Activated CD4-positive, alpha-beta T cell treated with anti-CD3 and anti-CD28 coated beads, Interleukin-2, amount 10 ng/mL, durations not matched to agents 7 days and 5 days (primary cell): ENCODE data around the gene COX19. TPM values are rescaled to one million over a fixed set of nuclear protein-coding genes. Genes with fewer than 3 reads are reported as not detected.

ENCODE experiments used
- CTCF ChIA-PET: fragments of 350-600 bp; sonication (Branson Sonifier 250); formaldehyde crosslinking; loops from one replicate; lab custom pipeline; 2021; ENCODE audit warnings: antibody characterized with exemption; lab: Charles Lee
- POLR2A ChIA-PET: fragments of 350-600 bp; sonication (Branson Sonifier 250); formaldehyde crosslinking; loops from one replicate; lab custom pipeline; 2021; ENCODE audit warnings: antibody characterized with exemption; lab: Charles Lee
- DNase-seq: peaks from one replicate; pipeline ENCODE4 v3.0.0-alpha.2; 2020
- H3K27ac Mint-ChIP-seq: one replicate; pipeline ENCODE4 v1.8.0; 2021; ENCODE audit warnings: mild to moderate bottlenecking, moderate library complexity, mixed read lengths
- H3K27me3 Mint-ChIP-seq: one replicate; pipeline ENCODE4 v1.8.0; 2021; ENCODE audit warnings: mixed read lengths
- H3K36me3 Mint-ChIP-seq: one replicate; pipeline ENCODE4 v1.8.0; 2021; ENCODE audit warnings: low read depth, mixed read lengths
- H3K4me1 Mint-ChIP-seq: one replicate; pipeline ENCODE4 v1.8.0; 2021; ENCODE audit warnings: mixed read lengths
- H3K4me3 Mint-ChIP-seq: one replicate; pipeline ENCODE4 v1.8.0; 2021; ENCODE audit warnings: mild to moderate bottlenecking, moderate library complexity, mixed read lengths
- H3K9me3 Mint-ChIP-seq: one replicate; pipeline ENCODE4 v1.8.0; 2021; ENCODE audit warnings: mixed read lengths
- total RNA-seq, 2 experiments: library from RNA; stranded (reverse); gene quantifications; one replicate each; pipeline ENCODE4 v1.2.3, GENCODE V29; 2021

COX19 gene
- total RNA-seq, 2 experiments from 2014 or later: 18.2 to 20.1 TPM

DNA sequence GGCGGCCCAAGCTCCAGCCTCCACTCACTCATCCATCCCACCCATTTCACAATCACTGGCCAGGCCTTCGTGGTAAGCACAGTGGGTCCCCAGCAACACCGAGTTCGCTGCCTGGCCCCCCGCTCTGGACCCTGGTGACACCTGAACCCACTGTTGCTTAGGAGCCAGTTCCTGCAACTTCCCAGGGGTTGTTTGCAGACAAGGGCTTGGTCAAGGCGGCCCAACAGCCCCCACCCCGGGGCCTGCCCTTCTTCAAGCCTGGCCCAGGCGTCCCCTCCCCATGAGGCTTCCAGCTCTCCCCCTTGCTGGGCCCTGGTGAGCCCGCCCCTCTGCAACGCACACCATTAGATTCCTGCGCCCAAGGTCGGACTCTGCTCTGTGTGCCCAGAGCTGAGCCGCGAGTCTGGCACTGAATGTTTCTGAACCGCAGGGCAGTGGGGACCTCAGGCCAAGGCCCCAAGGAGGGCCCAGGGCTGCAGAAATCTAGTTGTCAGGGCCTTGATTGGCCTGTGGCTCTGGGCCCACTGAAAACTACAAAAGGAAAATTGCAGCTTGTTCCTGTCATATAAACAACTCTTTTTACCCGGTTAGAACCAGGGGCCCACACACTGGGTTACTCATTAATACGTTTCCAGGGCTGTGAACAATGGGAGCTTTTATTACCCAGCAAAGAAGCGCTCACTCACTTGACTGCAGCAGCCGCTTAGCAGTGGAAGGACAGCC, 2.1 kb upstream of the COX19 start:
- DNase-seq: no peak
- CTCF ChIA-PET: interaction anchor here (0.6 to 6.4 kb wide), 4 partner anchors 10 to 89 kb away, joined by 3 to 61 read pairs (median 6); no protein-coding TSS in a partner anchor
- POLR2A ChIA-PET: no interaction called here
- Mint-ChIP-seq H3K4me1 (peaks cover 15% of the 10 kb centered on the region), H3K27ac (no peak overlapping the region), H3K36me3 (peaks cover 8% of the 10 kb centered on the region), H3K9me3 (no peaks in the 10 kb centered on the region), H3K27me3 (no peaks in the 10 kb centered on the region), H3K4me3 (no peak overlapping the region)

DNA sequence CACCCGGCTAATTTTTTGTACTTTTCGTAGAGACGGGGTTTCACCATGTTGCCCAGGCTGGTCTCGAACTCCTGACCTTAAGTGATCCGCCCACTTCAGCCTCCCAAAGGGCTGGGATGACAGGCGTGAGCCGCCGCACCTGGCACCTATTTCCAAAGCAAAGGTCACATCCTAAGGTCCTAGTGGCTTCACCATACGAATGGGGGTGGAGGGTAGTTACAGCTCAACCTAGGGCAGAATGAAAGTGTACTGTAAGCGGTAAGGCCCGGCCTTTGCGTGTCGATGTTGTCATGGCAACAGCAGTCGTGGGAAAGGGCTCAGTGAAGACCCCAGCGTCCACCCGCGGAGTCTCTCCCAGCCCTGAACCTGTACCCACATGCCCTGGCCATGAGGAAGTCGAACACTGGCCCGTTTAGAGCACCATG, 1.6 kb upstream of the COX19 start:
- H3K36me3 Mint-ChIP-seq: peaks cover 13% of the 10 kb centered on the region
- CTCF ChIA-PET: interaction anchor here (6.4 kb wide), 1 partner anchor 17 kb away, joined by 61 read pairs; no protein-coding TSS in a partner anchor
- no peak overlapping the region for H3K4me3 Mint-ChIP-seq
- no peak overlapping the region for H3K27ac Mint-ChIP-seq
- H3K4me1 Mint-ChIP-seq: peaks cover 21% of the 10 kb centered on the region
- no peaks in the 10 kb centered on the region for H3K9me3 Mint-ChIP-seq
- no peak for DNase-seq
- POLR2A ChIA-PET: no interaction called here
- H3K27me3 Mint-ChIP-seq: no peaks in the 10 kb centered on the region

DNA sequence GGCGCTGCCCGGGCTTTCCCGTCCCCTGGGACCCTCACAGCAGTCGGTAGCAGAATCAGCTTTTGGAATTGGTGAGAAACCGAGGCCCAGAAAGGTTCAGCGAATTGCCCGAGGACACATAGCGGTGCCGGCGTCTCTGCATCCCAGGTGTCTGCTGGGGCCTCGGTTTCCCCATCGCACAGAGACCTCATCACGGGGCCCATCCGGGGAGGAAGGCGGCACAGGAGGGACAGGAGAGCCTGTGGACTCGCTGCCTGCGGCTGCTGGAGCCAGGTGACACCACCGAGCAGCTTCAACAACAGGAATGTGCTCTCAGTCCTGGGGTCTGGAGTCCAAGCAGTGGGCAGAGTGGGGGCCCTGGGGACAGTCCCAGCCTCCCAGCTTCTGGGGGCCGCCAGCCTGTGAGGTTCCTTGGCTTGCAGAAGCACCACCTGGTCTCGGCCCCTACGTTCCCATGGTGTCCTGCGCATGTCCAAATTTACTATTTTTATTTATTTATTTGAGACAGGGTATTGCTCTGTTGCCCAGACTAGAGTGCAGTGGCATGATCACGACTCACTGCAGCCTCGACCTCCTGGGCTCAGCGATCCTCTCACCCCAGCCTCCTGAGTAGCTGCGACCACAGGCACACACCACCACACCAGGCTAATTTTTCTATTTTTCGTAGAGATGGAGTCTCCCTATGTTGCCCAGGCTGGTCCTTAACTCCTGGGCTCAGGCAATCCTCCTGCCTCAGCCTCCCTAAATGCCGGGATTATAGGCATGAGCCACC, 539 bp upstream of the COX19 start:
- POLR2A ChIA-PET: interaction anchor here (0.8 kb wide), 1 partner anchor 17 kb away, joined by 3 read pairs; no protein-coding TSS in a partner anchor
- Mint-ChIP-seq H3K9me3 (no peaks in the 10 kb centered on the region), H3K27ac (no peak overlapping the region), H3K36me3 (peaks cover 17% of the 10 kb centered on the region), H3K4me1 (peaks cover 26% of the 10 kb centered on the region), H3K4me3 (peak overlapping the region; percentile 91), H3K27me3 (no peaks in the 10 kb centered on the region)
- CTCF ChIA-PET: interaction anchor here (1.1 to 6.4 kb wide), 3 partner anchors 18 to 110 kb away, joined by 3 to 61 read pairs (median 3); no protein-coding TSS in a partner anchor
- DNase-seq: no peak

DNA sequence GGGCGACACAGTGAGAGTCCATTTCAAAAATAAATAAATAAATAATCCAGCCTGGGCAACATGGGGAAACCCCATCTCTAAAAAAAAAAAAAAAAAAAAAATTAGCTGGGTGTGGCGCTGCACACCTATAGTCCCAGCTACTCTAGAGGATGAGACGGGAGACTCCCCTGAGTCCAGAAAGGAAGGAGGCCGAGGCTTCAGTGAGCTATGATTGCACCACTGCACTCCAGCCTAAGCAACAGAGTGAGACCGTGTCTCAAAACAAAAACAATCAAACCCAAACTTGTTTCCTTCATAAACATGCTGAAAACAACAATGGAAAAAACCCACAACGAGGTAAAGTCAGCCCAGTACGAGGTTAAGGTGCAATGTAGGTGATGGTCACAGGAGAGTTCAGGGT, 1.2 kb downstream of the COX19 start:
- Mint-ChIP-seq H3K27me3 (no peaks in the 10 kb centered on the region), H3K9me3 (no peaks in the 10 kb centered on the region), H3K27ac (peak overlapping the region; percentile 91), H3K36me3 (peaks cover 23% of the 10 kb centered on the region), H3K4me1 (peaks cover 28% of the 10 kb centered on the region), H3K4me3 (peak overlapping the region; percentile 91)
- DNase-seq: no peak
- ChIA-PET POLR2A (no interaction called here), CTCF (interaction anchor here (0.7 to 6.4 kb wide), 5 partner anchors 10 to 92 kb away, joined by 3 to 61 read pairs (median 4); no protein-coding TSS in a partner anchor)

GRCh38 chr7:973312-973711, 2.0 kb downstream of the COX19 start:
- POLR2A ChIA-PET: interaction anchor here (0.7 kb wide), 2 partner anchors 46 to 48 kb away, joined by 3 to 7 read pairs; no protein-coding TSS in a partner anchor
- Mint-ChIP-seq H3K27me3 (no peaks in the 10 kb centered on the region), H3K9me3 (no peaks in the 10 kb centered on the region), H3K36me3 (peaks cover 23% of the 10 kb centered on the region), H3K4me3 (peak overlapping the region; percentile 56), H3K27ac (no peak overlapping the region), H3K4me1 (peaks cover 28% of the 10 kb centered on the region)
- no peak for DNase-seq
- CTCF ChIA-PET: interaction anchor here (0.7 to 6.4 kb wide), 8 partner anchors 12 to 93 kb away, joined by 3 to 61 read pairs (median 4); partner anchors contain the start of gene ADAP1

GRCh38 chr7:972676-973309, 2.6 kb downstream of the COX19 start:
- DNase-seq: no peak
- CTCF ChIA-PET: interaction anchor here (0.7 to 2.5 kb wide), 8 partner anchors 12 to 93 kb away, joined by 3 to 10 read pairs (median 4); partner anchors contain the start of gene ADAP1
- no peak overlapping the region for H3K27ac Mint-ChIP-seq
- peaks cover 28% of the 10 kb centered on the region for H3K4me1 Mint-ChIP-seq
- POLR2A ChIA-PET: interaction anchor here (0.6 to 0.7 kb wide), 2 partner anchors 47 to 1553 kb away, joined by 3 read pairs; no protein-coding TSS in a partner anchor
- H3K36me3 Mint-ChIP-seq: peaks cover 25% of the 10 kb centered on the region
- H3K27me3 Mint-ChIP-seq: no peaks in the 10 kb centered on the region
- no peaks in the 10 kb centered on the region for H3K9me3 Mint-ChIP-seq
- H3K4me3 Mint-ChIP-seq: peak overlapping the region; percentile 56

GRCh38 chr7:972110-972509, 3.2 kb downstream of the COX19 start:
- POLR2A ChIA-PET: interaction anchor here (0.6 kb wide), 1 partner anchor 1554 kb away, joined by 3 read pairs; no protein-coding TSS in a partner anchor
- H3K4me1 Mint-ChIP-seq: peaks cover 28% of the 10 kb centered on the region
- H3K4me3 Mint-ChIP-seq: peak overlapping the region; percentile 7
- H3K9me3 Mint-ChIP-seq: no peaks in the 10 kb centered on the region
- H3K27me3 Mint-ChIP-seq: no peaks in the 10 kb centered on the region
- no peak for DNase-seq
- peaks cover 31% of the 10 kb centered on the region for H3K36me3 Mint-ChIP-seq
- CTCF ChIA-PET: interaction anchor here (0.9 to 2.5 kb wide), 5 partner anchors 21 to 94 kb away, joined by 3 to 10 read pairs (median 3); no protein-coding TSS in a partner anchor
- peak overlapping the region; percentile 31 for H3K27ac Mint-ChIP-seq

DNA sequence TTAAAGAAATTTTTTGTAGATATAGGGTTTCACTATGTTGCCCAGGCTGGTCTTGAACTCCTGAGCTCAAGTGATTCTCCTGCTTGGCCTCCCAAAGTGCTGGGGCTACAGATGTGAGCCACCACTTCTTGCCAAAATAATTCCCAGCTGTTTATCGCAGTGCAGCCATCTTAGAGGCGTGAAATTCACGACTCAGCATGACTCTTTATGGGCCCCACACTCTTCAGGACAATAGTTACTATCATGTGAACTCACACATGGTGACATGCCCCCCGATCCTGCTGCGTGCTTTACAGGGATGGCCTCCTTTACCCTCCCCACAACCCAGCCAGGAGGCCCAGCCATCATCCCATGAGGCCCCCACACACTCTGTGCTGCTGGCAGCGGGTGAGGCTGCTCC, 4.6 kb downstream of the COX19 start:
- H3K27ac Mint-ChIP-seq: no peak overlapping the region
- peaks cover 33% of the 10 kb centered on the region for H3K36me3 Mint-ChIP-seq
- no peak overlapping the region for H3K4me3 Mint-ChIP-seq
- ChIA-PET CTCF (no interaction called here), POLR2A (no interaction called here)
- H3K27me3 Mint-ChIP-seq: no peaks in the 10 kb centered on the region
- H3K9me3 Mint-ChIP-seq: no peaks in the 10 kb centered on the region
- DNase-seq: no peak
- peaks cover 32% of the 10 kb centered on the region for H3K4me1 Mint-ChIP-seq

- DNase-seq: no peak
- peaks cover 33% of the 10 kb centered on the region for H3K36me3 Mint-ChIP-seq
- ChIA-PET CTCF (interaction anchor here (0.6 to 0.9 kb wide), 2 partner anchors 11 to 44 kb away, joined by 3 to 6 read pairs; no protein-coding TSS in a partner anchor), POLR2A (no interaction called here)
- no peaks in the 10 kb centered on the region for H3K9me3 Mint-ChIP-seq
- H3K27me3 Mint-ChIP-seq: peaks cover 2% of the 10 kb centered on the region
- no peak overlapping the region for H3K27ac Mint-ChIP-seq
- peaks cover 37% of the 10 kb centered on the region for H3K4me1 Mint-ChIP-seq
- H3K4me3 Mint-ChIP-seq: no peak overlapping the region
These were observed 5.9 kb downstream of the COX19 start for GRCh38 chr7:969403-969802.

GRCh38 chr7:968205-969105, 6.9 kb downstream of the COX19 start:
- Mint-ChIP-seq H3K27me3 (peaks cover 4% of the 10 kb centered on the region), H3K4me3 (no peak overlapping the region), H3K36me3 (peaks cover 31% of the 10 kb centered on the region), H3K27ac (no peak overlapping the region), H3K4me1 (peaks cover 36% of the 10 kb centered on the region), H3K9me3 (no peaks in the 10 kb centered on the region)
- ChIA-PET CTCF (no interaction called here), POLR2A (interaction anchor here (0.5 kb wide), 1 partner anchor 151 kb away, joined by 3 read pairs; no protein-coding TSS in a partner anchor)
- no peak for DNase-seq

DNA sequence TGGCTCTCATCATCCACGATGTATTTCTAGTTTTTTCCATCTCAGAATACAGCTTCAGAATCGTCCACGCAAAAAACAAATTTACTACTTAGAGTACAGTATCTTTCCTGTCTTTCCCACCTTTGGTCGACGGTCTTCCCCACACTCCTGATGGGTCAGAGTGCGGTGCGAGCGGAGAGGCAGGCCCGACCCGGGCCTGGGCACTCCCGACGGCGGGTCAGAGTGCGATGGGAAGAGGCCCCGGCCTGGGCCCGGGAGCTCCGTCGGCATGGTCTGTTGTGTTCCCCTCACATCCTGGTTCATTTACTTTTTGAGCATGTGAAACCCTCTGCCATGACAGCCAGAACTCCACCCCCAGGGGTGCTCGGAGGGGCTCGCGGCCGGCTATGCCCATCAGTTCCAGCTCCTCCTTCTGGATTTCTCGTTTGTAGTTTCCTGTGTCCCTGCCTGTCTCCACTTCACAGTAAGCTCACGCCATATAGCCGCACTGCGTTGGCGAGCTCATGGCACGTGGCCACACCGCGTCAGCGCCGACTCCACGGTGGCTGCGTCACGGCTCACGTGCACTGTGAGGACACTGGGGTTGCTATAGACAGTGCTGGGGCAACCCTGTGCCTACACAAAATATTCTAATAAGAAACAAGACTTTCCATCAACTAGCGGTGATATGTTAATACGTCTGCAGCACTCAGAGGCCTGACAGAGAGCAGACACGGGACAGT, 7.8 kb downstream of the COX19 start:
- no peak overlapping the region for H3K4me3 Mint-ChIP-seq
- H3K27ac Mint-ChIP-seq: no peak overlapping the region
- ChIA-PET CTCF (no interaction called here), POLR2A (no interaction called here)
- peaks cover 26% of the 10 kb centered on the region for H3K36me3 Mint-ChIP-seq
- no peaks in the 10 kb centered on the region for H3K9me3 Mint-ChIP-seq
- H3K27me3 Mint-ChIP-seq: peaks cover 4% of the 10 kb centered on the region
- peaks cover 27% of the 10 kb centered on the region for H3K4me1 Mint-ChIP-seq
- DNase-seq: no peak
